ENCODE data around the gene IPO13.

Gene IPO13

DNA sequence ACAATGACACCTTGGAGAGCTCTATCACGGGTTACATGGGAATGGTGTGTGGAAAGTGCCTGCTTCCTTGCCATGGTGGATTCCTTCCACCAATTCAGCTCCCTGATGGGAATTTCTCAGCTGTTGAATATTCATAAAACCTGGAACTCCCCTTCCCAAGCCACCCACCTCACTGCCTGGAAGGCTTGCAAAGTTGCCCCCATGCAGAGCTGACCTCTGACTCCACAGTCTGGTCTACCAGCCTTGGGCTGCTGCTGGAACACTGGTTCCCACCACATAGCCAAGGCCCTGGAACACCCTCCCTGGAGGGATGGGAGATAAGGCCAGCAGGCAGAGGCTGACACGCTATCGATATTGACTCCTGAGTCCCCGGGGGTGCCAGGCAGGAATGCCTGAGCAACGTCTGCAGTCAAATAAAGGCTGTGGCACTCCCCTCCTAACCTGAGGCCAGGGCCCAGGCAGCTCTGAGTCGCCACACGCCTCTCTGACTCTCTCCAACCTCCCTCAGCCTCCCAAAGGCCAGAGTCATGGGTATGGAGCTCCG is 53.4 kb downstream of the IPO13 start:
- Histone ChIP-seq H3K4me1 (ENCODE audit: insufficient read depth, low read length) (no peaks in the 10 kb centered on the region), H3K9ac (ENCODE audit: low read depth, low read length) (no peak overlapping the region), H3K27ac (ENCODE audit: low read length) (no peak overlapping the region), H3K36me3 (ENCODE audit: insufficient read depth, low read length) (no peaks in the 10 kb centered on the region), H3K4me3 (ENCODE audit: low read depth in 1 of 2, low read length in 2 of 2) (no peak overlapping the region), H3K4me2 (ENCODE audit: insufficient read depth, low read length) (no peak overlapping the region), H4K20me1 (ENCODE audit: insufficient read depth, low read length) (no peaks in the 10 kb centered on the region; the same call in 1 of the 2 replicates), H3K9me3 (ENCODE audit: insufficient read depth, low read length, severe bottlenecking) (no peaks in the 10 kb centered on the region), H3K27me3 (ENCODE audit: insufficient read depth, low read length, poor library complexity) (no peaks in the 10 kb centered on the region), H2AFZ (ENCODE audit: low read depth, low read length) (no peak overlapping the region), H3K79me2 (ENCODE audit: insufficient read depth, low read length) (no peaks in the 10 kb centered on the region)
- no peak for ATAC-seq (ENCODE audit: insufficient read depth, low read depth)
- TF ChIP-seq, protein P1, sequence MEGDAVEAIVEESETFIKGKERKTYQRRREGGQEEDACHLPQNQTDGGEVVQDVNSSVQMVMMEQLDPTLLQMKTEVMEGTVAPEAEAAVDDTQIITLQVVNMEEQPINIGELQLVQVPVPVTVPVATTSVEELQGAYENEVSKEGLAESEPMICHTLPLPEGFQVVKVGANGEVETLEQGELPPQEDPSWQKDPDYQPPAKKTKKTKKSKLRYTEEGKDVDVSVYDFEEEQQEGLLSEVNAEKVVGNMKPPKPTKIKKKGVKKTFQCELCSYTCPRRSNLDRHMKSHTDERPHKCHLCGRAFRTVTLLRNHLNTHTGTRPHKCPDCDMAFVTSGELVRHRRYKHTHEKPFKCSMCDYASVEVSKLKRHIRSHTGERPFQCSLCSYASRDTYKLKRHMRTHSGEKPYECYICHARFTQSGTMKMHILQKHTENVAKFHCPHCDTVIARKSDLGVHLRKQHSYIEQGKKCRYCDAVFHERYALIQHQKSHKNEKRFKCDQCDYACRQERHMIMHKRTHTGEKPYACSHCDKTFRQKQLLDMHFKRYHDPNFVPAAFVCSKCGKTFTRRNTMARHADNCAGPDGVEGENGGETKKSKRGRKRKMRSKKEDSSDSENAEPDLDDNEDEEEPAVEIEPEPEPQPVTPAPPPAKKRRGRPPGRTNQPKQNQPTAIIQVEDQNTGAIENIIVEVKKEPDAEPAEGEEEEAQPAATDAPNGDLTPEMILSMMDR (IDR thresholded peaks at IDR 0.05; ENCODE audit: borderline replicate concordance, extremely low read depth, low read length, poor library complexity, severe bottlenecking), result no peak
- TF ChIP-seq EZH2 (IDR thresholded peaks at IDR 0.05; ENCODE audit: borderline replicate concordance, low read depth, low read length, severe bottlenecking), result no peak
- DNase-seq, result no peak

DNA sequence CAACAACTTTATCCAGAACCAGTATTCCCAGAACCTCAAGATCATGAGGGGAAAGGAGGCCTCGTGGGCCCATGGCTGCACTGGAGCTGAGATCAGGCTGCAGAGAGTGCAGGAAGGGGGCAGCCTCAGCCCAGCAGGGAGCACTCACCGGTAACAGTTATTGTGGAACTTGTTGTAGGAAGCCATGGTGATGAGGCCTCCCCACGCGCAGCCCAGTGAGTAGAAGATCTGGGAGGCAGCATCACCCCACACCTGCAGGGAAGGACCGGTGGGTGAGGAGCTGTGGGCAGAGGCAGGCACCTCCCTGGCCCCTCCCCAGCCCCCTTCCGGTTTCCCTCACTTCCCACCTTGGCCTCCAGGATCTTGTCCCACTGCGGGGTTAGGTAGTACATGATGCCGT is 55.4 kb downstream of the IPO13 start:
- Histone ChIP-seq H4K20me1 (ENCODE audit: insufficient read depth, low read length) (no peaks in the 10 kb centered on the region; the same call in 1 of the 2 replicates), H3K36me3 (ENCODE audit: insufficient read depth, low read length) (no peaks in the 10 kb centered on the region), H3K9me3 (ENCODE audit: insufficient read depth, low read length, severe bottlenecking) (no peaks in the 10 kb centered on the region), H3K27ac (ENCODE audit: low read length) (no peak overlapping the region), H3K4me3 (ENCODE audit: low read depth in 1 of 2, low read length in 2 of 2) (no peak overlapping the region), H3K27me3 (ENCODE audit: insufficient read depth, low read length, poor library complexity) (no peaks in the 10 kb centered on the region), H2AFZ (ENCODE audit: low read depth, low read length) (no peak overlapping the region), H3K79me2 (ENCODE audit: insufficient read depth, low read length) (no peaks in the 10 kb centered on the region), H3K4me1 (ENCODE audit: insufficient read depth, low read length) (no peaks in the 10 kb centered on the region), H3K9ac (ENCODE audit: low read depth, low read length) (no peak overlapping the region), H3K4me2 (ENCODE audit: insufficient read depth, low read length) (no peak overlapping the region)
- TF ChIP-seq EZH2 (IDR thresholded peaks at IDR 0.05; ENCODE audit: borderline replicate concordance, low read depth, low read length, severe bottlenecking), result no peak
- TF ChIP-seq, protein P1 (IDR thresholded peaks at IDR 0.05; ENCODE audit: borderline replicate concordance, extremely low read depth, low read length, poor library complexity, severe bottlenecking), result no peak
- ATAC-seq (ENCODE audit: insufficient read depth, low read depth), result no peak
- DNase-seq, result no peak

DNA sequence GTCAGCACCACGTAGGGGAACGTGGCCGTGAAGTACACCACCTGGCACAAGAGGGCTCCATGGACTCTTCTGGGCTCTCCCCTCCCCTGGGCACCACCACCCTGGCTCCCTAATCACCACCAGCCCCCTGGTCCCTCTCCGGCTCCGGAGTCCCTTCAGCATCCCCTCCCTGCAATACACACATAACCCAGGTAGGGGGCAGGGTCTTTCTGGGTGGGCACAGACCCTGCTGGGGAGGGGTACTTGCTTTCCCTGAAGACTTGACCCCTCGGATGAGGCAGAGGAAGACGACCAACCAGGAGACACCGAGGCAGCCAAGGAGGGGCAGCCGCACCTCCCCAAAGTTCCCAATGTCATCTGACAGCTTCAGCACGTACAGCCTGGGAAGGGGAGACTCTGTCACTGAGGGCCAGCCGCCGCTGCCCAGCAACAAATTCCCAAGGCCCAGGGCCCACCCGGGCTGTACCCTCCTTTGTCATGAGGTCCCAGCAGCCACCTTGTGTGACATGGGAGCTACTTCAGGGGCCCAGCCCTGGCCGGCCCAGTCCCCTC is 55.9 kb downstream of the IPO13 start:
- Histone ChIP-seq H3K9me3 (ENCODE audit: insufficient read depth, low read length, severe bottlenecking) (no peaks in the 10 kb centered on the region), H3K4me2 (ENCODE audit: insufficient read depth, low read length) (no peak overlapping the region), H3K4me3 (ENCODE audit: low read depth in 1 of 2, low read length in 2 of 2) (no peak overlapping the region), H3K4me1 (ENCODE audit: insufficient read depth, low read length) (no peaks in the 10 kb centered on the region), H3K36me3 (ENCODE audit: insufficient read depth, low read length) (no peaks in the 10 kb centered on the region), H2AFZ (ENCODE audit: low read depth, low read length) (no peak overlapping the region), H3K27ac (ENCODE audit: low read length) (no peak overlapping the region), H3K9ac (ENCODE audit: low read depth, low read length) (no peak overlapping the region), H4K20me1 (ENCODE audit: insufficient read depth, low read length) (no peaks in the 10 kb centered on the region; the same call in 1 of the 2 replicates), H3K27me3 (ENCODE audit: insufficient read depth, low read length, poor library complexity) (no peaks in the 10 kb centered on the region), H3K79me2 (ENCODE audit: insufficient read depth, low read length) (no peaks in the 10 kb centered on the region)
- no peak for DNase-seq
- ATAC-seq (ENCODE audit: insufficient read depth, low read depth), result no peak
- TF ChIP-seq, protein P1 (IDR thresholded peaks at IDR 0.05; ENCODE audit: borderline replicate concordance, extremely low read depth, low read length, poor library complexity, severe bottlenecking), result peak; percentile 40
- TF ChIP-seq EZH2 (IDR thresholded peaks at IDR 0.05; ENCODE audit: borderline replicate concordance, low read depth, low read length, severe bottlenecking), result no peak
